GM20431 (cell line): ENCODE measurements around the gene COL18A1.

Source experiments
- in situ Hi-C: fragments of 300-500 bp; cut with MseI, MboI; formaldehyde crosslinking; loops from one replicate; pipeline ENCODE4 v1.15.0; 2020; ENCODE audit warnings: low sequenced_read_pairs; ENCODE audit not compliant: unreplicated experiment

Gene COL18A1

GRCh38 chr21:45381865-45382696 is 22.9 kb upstream of the COL18A1 start:
- in situ Hi-C loops: no loop called here

GRCh38 chr21:45382697-45382997 is 22.3 kb upstream of the COL18A1 start:
- in situ Hi-C loops: no loop called here

GRCh38 chr21:45383111-45383614 is 21.8 kb upstream of the COL18A1 start:
- in situ Hi-C loops: no loop called here

GRCh38 chr21:45383615-45384201 is 21.3 kb upstream of the COL18A1 start:
- in situ Hi-C loops: no loop called here

GRCh38 chr21:45384656-45385548 is 20.1 kb upstream of the COL18A1 start:
- in situ Hi-C loops: no loop called here

- in situ Hi-C loops: no loop called here
Observed at GRCh38 chr21:45385549-45386050, 19.4 kb upstream of the COL18A1 start.

GRCh38 chr21:45386336-45386727 is 18.6 kb upstream of the COL18A1 start:
- in situ Hi-C loops: no loop called here

- in situ Hi-C loops: no loop called here
Observed at GRCh38 chr21:45386728-45387371, 18.1 kb upstream of the COL18A1 start.

GRCh38 chr21:45387506-45387905 is 17.5 kb upstream of the COL18A1 start:
- in situ Hi-C loops: no loop called here

- in situ Hi-C loops: no loop called here
Observed at GRCh38 chr21:45388011-45388521, 16.9 kb upstream of the COL18A1 start.

GRCh38 chr21:45388611-45389296 is 16.2 kb upstream of the COL18A1 start:
- in situ Hi-C loops: no loop called here

- in situ Hi-C loops: no loop called here
Observed at GRCh38 chr21:45390121-45390751, 14.7 kb upstream of the COL18A1 start.

GRCh38 chr21:45390831-45391742 is 13.9 kb upstream of the COL18A1 start:
- in situ Hi-C loops: no loop called here

GRCh38 chr21:45391743-45392572 is 13.0 kb upstream of the COL18A1 start:
- in situ Hi-C loops: no loop called here

- in situ Hi-C loops: no loop called here
Observed at GRCh38 chr21:45392573-45392971, 12.4 kb upstream of the COL18A1 start.

- in situ Hi-C loops: no loop called here
Observed at GRCh38 chr21:45393021-45393420, 11.9 kb upstream of the COL18A1 start.
